ENCODE data around the gene A4GNT.

DNA sequence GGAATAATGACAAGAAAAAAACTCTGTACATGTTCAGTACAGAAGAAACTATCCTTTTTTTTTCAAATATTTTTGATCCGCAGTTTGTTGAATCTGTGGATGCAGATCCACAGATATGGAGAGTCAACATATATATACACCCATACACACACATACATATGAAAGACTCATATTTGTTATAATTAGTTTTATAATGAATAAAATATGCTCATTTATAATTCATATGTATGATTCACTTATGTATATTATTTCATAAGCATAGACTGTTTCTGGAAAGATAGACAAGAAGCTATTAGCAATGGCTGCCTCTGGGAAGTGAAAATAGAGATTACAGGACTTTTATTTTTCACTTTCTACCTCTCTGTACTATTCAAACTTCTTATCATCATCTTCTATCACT is 26.6 kb downstream of the A4GNT start:
- TF ChIP-seq, protein P1, sequence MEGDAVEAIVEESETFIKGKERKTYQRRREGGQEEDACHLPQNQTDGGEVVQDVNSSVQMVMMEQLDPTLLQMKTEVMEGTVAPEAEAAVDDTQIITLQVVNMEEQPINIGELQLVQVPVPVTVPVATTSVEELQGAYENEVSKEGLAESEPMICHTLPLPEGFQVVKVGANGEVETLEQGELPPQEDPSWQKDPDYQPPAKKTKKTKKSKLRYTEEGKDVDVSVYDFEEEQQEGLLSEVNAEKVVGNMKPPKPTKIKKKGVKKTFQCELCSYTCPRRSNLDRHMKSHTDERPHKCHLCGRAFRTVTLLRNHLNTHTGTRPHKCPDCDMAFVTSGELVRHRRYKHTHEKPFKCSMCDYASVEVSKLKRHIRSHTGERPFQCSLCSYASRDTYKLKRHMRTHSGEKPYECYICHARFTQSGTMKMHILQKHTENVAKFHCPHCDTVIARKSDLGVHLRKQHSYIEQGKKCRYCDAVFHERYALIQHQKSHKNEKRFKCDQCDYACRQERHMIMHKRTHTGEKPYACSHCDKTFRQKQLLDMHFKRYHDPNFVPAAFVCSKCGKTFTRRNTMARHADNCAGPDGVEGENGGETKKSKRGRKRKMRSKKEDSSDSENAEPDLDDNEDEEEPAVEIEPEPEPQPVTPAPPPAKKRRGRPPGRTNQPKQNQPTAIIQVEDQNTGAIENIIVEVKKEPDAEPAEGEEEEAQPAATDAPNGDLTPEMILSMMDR (IDR thresholded peaks at IDR 0.05): no peak
- no peak for TF ChIP-seq EZH2 (IDR thresholded peaks at IDR 0.05)
- no peak for TF ChIP-seq EZH2phosphoT487 (IDR thresholded peaks at IDR 0.05)

Measured in neural progenitor cell (in vitro differentiated cells).